Measurements from ENCODE around the gene LLPH.

GRCh38 chr12:66085213-66085612 lies 45.3 kb downstream of the LLPH start:
- TF ChIP-seq CTCF (IDR thresholded peaks at IDR 0.05) (no peak), POLR2AphosphoS5 (IDR thresholded peaks at IDR 0.05) (no peak), POLR2A (IDR thresholded peaks at IDR 0.05) (no peak)
